ENCODE data around the gene RPEL1.
"Not testable (repeated sequence)": the region's sequence is repeated elsewhere in the genome, so short reads cannot be mapped to it uniquely, and the experiment has no call there.

DNA sequence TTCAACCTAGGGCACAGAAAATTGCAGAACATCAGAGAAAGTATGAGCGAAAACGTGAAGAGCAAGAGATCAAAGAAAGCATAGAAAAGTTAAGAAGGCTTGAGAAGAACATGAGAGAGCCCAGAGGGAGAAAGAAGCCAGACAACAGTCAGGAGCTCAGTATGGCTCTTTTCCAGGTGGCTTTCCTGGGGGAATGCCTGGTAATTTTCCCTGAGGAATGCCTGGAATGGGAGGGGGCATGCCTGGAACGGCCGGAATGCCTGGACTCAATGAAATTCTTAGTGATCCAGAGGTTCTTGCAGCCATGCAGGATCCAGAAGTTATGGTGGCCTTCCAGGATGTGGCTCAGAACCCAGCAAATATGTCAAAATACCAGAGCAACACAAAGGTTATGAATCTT lies 29.3 kb upstream of the RPEL1 start:
- not testable (repeated sequence) for TF ChIP-seq POLR2A (IDR thresholded peaks at IDR 0.05)
- TF ChIP-seq, protein P1, sequence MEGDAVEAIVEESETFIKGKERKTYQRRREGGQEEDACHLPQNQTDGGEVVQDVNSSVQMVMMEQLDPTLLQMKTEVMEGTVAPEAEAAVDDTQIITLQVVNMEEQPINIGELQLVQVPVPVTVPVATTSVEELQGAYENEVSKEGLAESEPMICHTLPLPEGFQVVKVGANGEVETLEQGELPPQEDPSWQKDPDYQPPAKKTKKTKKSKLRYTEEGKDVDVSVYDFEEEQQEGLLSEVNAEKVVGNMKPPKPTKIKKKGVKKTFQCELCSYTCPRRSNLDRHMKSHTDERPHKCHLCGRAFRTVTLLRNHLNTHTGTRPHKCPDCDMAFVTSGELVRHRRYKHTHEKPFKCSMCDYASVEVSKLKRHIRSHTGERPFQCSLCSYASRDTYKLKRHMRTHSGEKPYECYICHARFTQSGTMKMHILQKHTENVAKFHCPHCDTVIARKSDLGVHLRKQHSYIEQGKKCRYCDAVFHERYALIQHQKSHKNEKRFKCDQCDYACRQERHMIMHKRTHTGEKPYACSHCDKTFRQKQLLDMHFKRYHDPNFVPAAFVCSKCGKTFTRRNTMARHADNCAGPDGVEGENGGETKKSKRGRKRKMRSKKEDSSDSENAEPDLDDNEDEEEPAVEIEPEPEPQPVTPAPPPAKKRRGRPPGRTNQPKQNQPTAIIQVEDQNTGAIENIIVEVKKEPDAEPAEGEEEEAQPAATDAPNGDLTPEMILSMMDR (IDR thresholded peaks at IDR 0.05): not testable (repeated sequence)

Measured in prostate gland (tissue), 2 donors.